ENCODE measurements around the gene SH2D1B.
"Not testable (repeated sequence)": the region's sequence is repeated elsewhere in the genome, so short reads cannot be mapped to it uniquely, and the experiment has no call there.

The SH2D1B gene

DNA sequence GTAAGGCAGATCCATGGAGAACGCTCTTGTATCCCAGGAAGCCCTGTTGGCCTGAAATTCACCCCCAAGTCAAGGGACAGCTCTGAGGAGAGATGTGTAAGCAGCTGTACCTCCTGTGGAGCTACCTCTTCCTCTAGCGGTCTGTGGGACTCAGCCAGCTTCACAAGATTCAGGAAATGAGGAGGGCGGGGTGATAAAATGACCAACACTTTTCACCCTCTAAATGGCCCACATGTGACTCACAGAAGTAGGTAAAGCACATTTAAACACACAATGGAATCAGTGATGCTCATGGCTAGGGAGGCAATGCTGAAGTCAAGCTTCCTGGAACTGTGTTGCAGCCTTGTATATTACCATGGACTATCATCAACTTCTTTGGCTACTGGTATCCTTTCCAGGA is at the start of gene SH2D1B:
SH2D1B (minus strand) TSS at position 135 of the 400 bp plus-strand sequence; CDS start at position 15, 120 bp downstream.
- DNase-seq, result no peak

- DNase-seq, result no peak
Measured at GRCh38 chr1:162458236-162458635, 46.3 kb upstream of the SH2D1B start.

DNA sequence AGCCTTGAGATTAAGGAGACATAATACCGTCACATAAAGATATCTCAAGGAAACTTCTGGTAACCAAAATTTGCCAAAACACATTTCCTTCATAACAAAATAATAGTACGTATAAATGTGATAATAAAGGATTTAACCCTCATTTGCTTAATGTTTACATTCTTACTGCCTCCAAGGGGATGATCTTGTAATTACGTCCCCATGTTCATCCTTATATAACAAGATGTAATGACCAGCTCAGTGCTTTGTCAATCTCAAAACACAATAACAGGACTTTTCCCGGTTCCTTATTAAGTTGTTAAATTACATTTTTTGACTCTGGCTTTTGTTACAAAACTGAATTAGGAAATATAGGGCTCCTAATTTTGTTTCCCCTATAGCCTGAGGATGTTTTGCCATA is 44.4 kb upstream of the SH2D1B start:
- no peak for DNase-seq

- DNase-seq, result not testable (repeated sequence)
Measured at GRCh38 chr1:162454361-162454760, 42.4 kb upstream of the SH2D1B start.

DNA sequence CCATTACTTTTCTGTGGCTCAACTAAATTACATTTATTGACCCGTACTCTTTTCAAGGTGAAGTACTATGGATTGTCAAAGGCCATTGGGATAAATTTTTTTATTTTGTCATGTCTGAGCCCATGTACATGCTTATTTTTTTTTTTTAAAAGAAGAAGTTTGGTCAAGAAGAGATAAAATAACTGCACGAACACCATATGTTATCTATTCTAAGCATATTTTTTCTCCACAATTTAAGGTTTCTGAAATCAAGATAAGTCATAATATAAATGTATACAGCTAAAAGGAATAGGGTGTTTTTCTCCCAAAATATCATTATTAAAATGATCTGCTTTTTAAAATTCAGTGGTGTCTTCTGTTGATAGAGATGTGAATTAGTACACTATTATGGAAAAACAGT is 35.0 kb upstream of the SH2D1B start:
- no peak for DNase-seq

DNA sequence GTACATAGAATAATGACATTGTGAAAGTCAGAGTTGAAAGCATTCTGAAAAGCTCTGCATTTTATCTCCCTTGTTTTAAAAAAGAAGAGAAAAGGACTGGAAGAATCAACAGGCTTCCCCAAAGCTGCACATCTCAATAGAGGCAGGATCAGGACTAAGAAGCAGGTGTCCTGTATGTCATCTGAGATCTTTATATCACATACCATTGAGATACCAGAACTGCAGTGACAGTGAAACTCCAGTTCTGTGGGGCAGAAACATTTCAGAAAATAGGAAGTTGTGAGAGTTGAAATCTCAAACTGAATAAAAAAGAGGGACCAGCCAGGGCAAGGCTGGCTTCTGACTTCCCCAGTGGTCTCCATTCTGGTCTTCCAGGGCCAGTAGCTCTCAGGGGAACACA is 33.0 kb upstream of the SH2D1B start:
- no peak for DNase-seq

DNA sequence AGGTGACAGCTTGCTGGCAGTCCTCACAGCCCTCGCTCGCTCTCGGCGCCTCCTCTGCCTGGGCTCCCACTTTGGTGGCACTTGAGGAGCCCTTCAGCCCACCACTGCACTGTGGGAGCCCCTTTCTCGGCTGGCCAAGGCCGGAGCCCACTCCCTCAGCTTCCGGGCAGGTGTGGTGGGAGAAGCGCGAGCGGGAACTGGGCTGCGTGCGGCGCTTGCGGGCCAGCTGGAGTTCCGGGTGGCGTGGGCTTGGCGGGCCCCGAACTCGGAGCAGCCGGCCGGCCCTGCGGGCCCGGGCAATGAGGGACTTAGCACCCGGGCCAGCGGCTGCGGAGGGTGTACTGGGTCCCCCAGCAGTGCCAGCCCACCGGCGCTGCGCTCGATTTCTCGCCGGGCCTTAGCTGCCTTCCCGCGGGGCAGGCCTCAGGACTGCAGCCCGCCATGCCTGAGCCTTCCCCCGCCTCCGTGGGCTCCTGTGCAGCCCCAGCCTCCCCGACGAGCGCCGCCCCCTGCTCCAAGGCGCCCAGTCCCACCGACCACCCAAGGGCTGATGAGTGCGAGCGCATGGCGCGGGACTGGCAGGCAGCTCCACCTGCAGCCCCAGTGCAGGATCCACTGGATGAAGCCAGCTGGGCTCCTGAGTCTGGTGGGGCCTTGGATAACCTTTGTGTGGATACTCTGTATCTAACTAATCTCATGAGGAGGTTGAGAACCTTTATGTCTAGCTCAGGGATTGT is 21.2 kb upstream of the SH2D1B start:
- not testable (repeated sequence) for DNase-seq

DNA sequence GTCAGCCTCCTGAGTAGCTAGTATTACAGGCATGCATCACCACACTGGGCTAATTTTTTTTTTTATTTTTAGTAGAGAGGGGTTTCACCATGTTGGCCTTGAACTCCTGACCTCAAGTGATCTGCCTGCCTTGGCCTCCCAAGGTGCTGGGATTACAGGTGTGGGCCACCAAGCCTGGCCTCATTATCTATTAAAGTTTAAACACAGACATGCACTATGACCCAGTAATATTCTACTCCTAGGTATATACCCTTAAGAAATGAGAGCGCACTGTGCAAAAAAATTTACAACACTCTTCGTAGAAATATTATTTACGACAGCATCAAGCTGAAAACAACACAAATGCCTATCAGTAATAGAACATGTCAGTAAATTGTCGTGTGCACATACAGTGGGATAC is 18.6 kb upstream of the SH2D1B start:
- DNase-seq, result no peak

GRCh38 chr1:162422662-162423375 is 10.9 kb upstream of the SH2D1B start:
- no peak for DNase-seq

- DNase-seq, result no peak
Measured at GRCh38 chr1:162421258-162422164, 9.6 kb upstream of the SH2D1B start.

DNA sequence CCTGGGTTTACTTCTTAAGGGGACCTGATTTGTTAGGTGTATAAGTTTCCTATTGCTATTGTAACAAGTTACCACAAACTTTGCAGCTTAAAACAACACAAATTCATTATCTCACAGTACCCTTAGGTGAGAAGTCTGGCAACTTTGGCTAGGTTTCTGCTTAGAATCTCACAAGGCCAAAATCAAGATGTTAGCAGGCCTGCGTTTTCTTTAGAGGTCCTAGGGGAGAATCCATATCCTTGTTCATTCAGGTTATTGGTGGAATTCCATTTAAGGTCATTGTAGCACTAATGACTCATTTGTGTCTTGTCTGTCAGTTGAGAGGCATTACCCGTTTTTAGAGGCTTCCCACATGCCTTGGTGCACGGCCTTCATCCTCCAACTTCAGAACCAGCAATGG is 8.2 kb upstream of the SH2D1B start:
- DNase-seq, result no peak

DNA sequence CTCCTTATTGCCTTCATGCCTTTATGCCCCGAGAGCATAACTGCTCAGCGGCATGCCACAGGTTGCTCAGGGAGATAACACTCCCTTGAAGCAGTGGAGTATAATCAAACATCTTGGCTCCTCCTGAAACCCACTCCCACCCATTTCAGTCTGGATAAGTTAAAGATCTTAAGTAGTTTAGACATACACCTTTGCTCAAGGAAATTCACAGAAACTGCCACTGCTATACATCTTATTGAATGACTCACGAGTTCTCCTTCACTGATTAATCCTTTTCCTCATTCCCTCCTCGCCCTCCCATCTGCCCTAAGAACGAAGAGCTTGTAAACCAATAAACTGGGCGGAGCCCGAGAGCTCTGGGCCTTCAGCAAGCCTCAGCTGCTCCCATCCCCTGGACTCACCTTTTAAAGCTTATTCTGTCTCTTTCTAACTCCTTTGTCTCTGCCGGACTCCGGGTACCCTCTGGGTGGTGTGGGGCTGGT is 7.6 kb upstream of the SH2D1B start:
- not testable (repeated sequence) for DNase-seq

DNA sequence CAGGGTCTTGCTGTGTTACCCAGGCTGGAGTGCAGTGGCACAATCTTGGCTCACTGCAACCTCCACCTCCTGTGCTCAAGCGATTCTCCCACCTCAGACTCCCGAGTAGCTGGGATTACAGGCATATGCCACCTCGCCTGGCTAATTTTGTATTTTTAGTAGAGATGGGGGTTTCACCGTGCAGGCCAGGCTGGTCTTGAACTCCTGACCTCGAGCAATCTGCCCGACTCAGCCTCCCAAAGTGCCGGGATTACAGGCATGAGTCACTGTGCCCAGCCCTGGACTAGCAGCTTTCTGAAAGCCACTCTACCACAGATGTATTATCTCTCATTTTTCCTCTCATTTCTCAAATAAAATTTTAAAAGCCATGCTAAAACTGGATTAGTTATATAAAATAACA is 6.6 kb upstream of the SH2D1B start:
- not testable (repeated sequence) for DNase-seq

- DNase-seq, result no peak
Measured at GRCh38 chr1:162417650-162418049, 5.7 kb upstream of the SH2D1B start.

GRCh38 chr1:162416909-162417308 is 5.0 kb upstream of the SH2D1B start:
- DNase-seq, result no peak

- no peak for DNase-seq
Measured at GRCh38 chr1:162416215-162416614, 4.3 kb upstream of the SH2D1B start.

DNA sequence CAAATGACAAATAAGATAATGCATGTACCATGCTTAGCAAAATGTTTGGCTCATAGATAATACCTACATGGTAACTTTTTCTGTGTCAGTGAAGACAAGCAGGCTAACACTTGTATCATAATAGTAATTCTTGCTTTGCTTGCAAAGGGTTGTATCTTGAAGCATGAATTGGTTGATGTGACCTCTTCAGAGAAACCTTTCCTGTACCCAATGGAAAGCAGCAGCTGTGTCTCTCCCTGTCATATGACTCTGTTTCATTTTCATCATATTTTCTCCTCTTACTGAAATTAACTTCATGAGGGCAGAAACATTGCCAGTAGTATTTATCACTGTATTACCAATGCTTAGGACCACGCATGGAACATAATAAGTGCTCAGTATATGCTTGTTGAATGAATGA is 4.4 kb downstream of the SH2D1B start:
- no peak for DNase-seq

GRCh38 chr1:162406811-162407210 is 5.1 kb downstream of the SH2D1B start:
- DNase-seq, result no peak

DNA sequence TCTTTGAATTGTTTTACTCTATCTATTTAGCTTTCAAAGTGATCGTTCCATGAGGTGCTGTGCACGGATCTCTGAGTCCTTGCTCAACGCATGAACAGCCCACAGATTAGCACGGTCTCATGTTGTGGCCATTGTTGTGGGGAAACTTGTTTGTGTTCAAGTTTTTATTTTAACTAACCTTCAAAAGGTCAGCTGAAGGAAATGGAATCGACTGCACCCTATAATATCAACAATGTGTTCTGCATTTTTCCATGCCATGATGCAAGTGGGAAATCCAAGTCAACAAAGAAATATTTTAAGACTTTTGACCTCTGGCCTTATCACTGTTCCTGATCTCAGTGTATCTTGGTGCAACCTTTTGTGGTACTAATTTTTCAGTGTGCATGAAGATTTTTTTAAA is 6.1 kb downstream of the SH2D1B start:
- DNase-seq, result no peak

DNA sequence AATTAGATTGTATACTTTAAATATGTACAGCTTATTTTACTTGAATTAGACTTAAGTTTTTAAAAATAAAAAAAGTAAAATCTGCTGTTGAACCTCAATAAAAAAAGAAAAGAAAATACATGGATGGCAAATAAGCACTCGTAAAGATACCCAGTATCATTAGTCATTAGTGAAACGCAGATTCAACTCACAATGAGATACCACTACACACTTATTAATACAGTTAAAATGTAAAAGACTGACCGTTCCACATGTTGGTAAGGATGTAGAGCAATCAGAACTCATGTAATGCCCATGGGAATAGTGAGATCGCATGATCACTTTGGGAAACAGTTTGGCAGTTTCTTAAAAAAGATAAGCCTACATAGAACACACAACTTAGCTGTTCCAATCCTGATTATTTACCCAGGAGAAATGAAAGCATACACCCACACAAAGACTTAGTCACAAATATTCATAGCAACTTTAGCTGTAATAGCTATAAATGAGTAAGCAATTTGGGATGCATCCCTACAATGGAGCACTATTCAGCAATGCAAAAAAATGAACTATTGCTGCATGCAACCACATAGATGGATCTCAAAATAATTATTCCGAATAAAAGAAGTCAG is 7.3 kb downstream of the SH2D1B start:
- no peak for DNase-seq

GRCh38 chr1:162400790-162401355 is 11.1 kb downstream of the SH2D1B start:
- no peak for DNase-seq

DNA sequence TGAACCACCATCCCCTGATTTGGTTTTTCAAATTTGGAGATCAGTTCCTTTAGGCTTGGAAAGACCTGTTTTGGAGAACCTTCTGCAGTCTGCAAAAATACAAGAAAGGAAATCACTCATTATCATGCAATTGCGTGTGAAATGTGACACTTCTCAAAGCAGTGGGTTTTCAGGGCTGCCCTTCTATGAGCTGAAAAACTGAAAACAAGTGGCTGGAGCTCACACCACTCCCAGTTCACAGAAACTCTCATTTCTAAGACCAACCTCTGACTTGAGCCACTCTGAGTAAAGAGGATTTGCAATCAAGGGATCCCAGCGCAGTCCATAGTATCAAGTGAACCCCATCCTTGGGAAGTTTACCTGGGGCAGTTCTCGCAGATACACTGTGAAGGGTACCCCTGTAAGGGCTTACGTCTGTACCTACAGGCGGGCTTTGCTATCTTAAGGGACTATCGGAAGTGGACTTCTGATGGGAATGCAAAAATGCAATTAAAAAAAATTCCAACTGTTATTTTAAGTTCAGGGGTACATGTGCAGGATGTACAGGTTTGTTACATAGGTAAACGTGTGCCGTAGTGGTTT is 12.8 kb downstream of the SH2D1B start:
- DNase-seq, result peak; percentile 11

Measured in NCI-H146 (cell line).